Right renal cortex interstitium (tissue), 3 donors: ENCODE results near the gene PLA2G12A. TPM values are rescaled to one million over a fixed set of nuclear protein-coding genes. Genes with fewer than 3 reads are reported as not detected.
"Not testable (repeated sequence)": the region's sequence is repeated elsewhere in the genome, so short reads cannot be mapped to it uniquely, and the experiment has no call there.

Source experiments
- DNase-seq, 3 donors: peaks; one replicate each; pipeline ENCODE4 v3.0.0-alpha.2; 2013; ENCODE audit warnings: low read depth in 3 of 3, low spot score in 2 of 3
- polyA plus RNA-seq, 3 donors: library from polyadenylated mRNA; unstranded; fragments of 120-200 nt; gene quantifications; one replicate each; pipeline ENCODE4 v1.2.1, GENCODE V29; 2013; ENCODE audit not compliant: insufficient read length in 3 of 3

PLA2G12A gene
- polyA plus RNA-seq, 3 donors = 29.3 to 32.5 (median 31.0) TPM

- DNase-seq = no peak
Observed at GRCh38 chr4:109684727-109685126, 45.1 kb downstream of the PLA2G12A start.

GRCh38 chr4:109683621-109684253 lies 46.1 kb downstream of the PLA2G12A start:
- DNase-seq = no peak

- DNase-seq = no peak
Observed at GRCh38 chr4:109682875-109683274, 47.0 kb downstream of the PLA2G12A start.

GRCh38 chr4:109678925-109679324 lies 50.9 kb downstream of the PLA2G12A start:
- not testable (repeated sequence) for DNase-seq

- not testable (repeated sequence) for DNase-seq
Observed at GRCh38 chr4:109678472-109678871, 51.4 kb downstream of the PLA2G12A start.

GRCh38 chr4:109676886-109677285 lies 53.0 kb downstream of the PLA2G12A start:
- DNase-seq = no peak

GRCh38 chr4:109675843-109676242 lies 54.0 kb downstream of the PLA2G12A start:
- DNase-seq = no peak

- DNase-seq = no peak
Observed at GRCh38 chr4:109675181-109675580, 54.7 kb downstream of the PLA2G12A start.

- DNase-seq = no peak
Observed at GRCh38 chr4:109673303-109673702, 56.6 kb downstream of the PLA2G12A start.

- DNase-seq = no peak
Observed at GRCh38 chr4:109672169-109672930, 57.5 kb downstream of the PLA2G12A start.

- DNase-seq = no peak
Observed at GRCh38 chr4:109671350-109671749, 58.5 kb downstream of the PLA2G12A start.

GRCh38 chr4:109665783-109666485 lies 63.9 kb downstream of the PLA2G12A start:
- no peak for DNase-seq

- DNase-seq = no peak
Observed at GRCh38 chr4:109662771-109663170, 67.1 kb downstream of the PLA2G12A start.

GRCh38 chr4:109662116-109662515 lies 67.8 kb downstream of the PLA2G12A start:
- no peak for DNase-seq

Other genes starting within 250 kb of the PLA2G12A start
- gene MCUB, start 169.8 kb downstream of the PLA2G12A start, polyA plus RNA-seq = 10 to 100 TPM in 1 of 3 donors, 1 to 10 TPM in 2; 7.5 to 11.3 (median 9.7) TPM
- gene CASP6, start 26.6 kb downstream of the PLA2G12A start, polyA plus RNA-seq = 10 to 100 TPM; 41.8 to 43.8 (median 43.1) TPM
- gene CFI, start 71.9 kb upstream of the PLA2G12A start, polyA plus RNA-seq = 10 to 100 TPM; 76.2 to 92.6 (median 84.7) TPM
- 10 to 100 TPM; 44.1 to 44.9 (median 44.9) TPM for gene GAR1, start 85.7 kb upstream of the PLA2G12A start, polyA plus RNA-seq
- under 1 TPM; 0.43 to 0.65 (median 0.52) TPM for gene RRH, start 97.9 kb upstream of the PLA2G12A start, polyA plus RNA-seq
- gene LRIT3, start 118.0 kb upstream of the PLA2G12A start, polyA plus RNA-seq = under 1 TPM; 0.37 to 0.51 (median 0.45) TPM
- gene EGF, start 182.8 kb upstream of the PLA2G12A start, polyA plus RNA-seq = 1 to 10 TPM; 3.0 to 3.9 (median 3.8) TPM